ENCODE measurements around the gene SMPD3.

Gene SMPD3

GRCh38 chr16:68403177-68403576 is 45.1 kb downstream of the SMPD3 start:
- DNase-seq (ENCODE audit: low spot score), result no peak

GRCh38 chr16:68402748-68403040 is 45.6 kb downstream of the SMPD3 start:
- no peak for DNase-seq (ENCODE audit: low spot score)

- DNase-seq (ENCODE audit: low spot score), result peak; percentile 73
These were observed 46.2 kb downstream of the SMPD3 start for GRCh38 chr16:68401871-68402747.

GRCh38 chr16:68400924-68401460 is 47.3 kb downstream of the SMPD3 start:
- no peak for DNase-seq (ENCODE audit: low spot score)

GRCh38 chr16:68400083-68400923 is 48.0 kb downstream of the SMPD3 start:
- no peak for DNase-seq (ENCODE audit: low spot score)

- no peak for DNase-seq (ENCODE audit: low spot score)
These were observed 48.9 kb downstream of the SMPD3 start for GRCh38 chr16:68399456-68399855.

- DNase-seq (ENCODE audit: low spot score), result no peak
These were observed 50.6 kb downstream of the SMPD3 start for GRCh38 chr16:68397710-68398201.

- DNase-seq (ENCODE audit: low spot score), result peak; percentile 81
These were observed 51.8 kb downstream of the SMPD3 start for GRCh38 chr16:68396481-68396880.

- DNase-seq (ENCODE audit: low spot score), result no peak
These were observed 52.5 kb downstream of the SMPD3 start for GRCh38 chr16:68395815-68396214.

- DNase-seq (ENCODE audit: low spot score), result no peak
These were observed 53.0 kb downstream of the SMPD3 start for GRCh38 chr16:68395167-68395786.

- no peak for DNase-seq (ENCODE audit: low spot score)
These were observed 55.0 kb downstream of the SMPD3 start for GRCh38 chr16:68393333-68393732.

- DNase-seq (ENCODE audit: low spot score), result no peak
These were observed 58.4 kb downstream of the SMPD3 start for GRCh38 chr16:68389750-68390371.

- no peak for DNase-seq (ENCODE audit: low spot score)
These were observed 59.3 kb downstream of the SMPD3 start for GRCh38 chr16:68389006-68389405.

GRCh38 chr16:68388124-68388523 is 60.2 kb downstream of the SMPD3 start:
- DNase-seq (ENCODE audit: low spot score), result no peak

GRCh38 chr16:68387301-68387700 is 61.0 kb downstream of the SMPD3 start:
- no peak for DNase-seq (ENCODE audit: low spot score)

- DNase-seq (ENCODE audit: low spot score), result no peak
These were observed 61.7 kb downstream of the SMPD3 start for GRCh38 chr16:68386628-68387027.

- DNase-seq (ENCODE audit: low spot score), result no peak
These were observed 62.9 kb downstream of the SMPD3 start for GRCh38 chr16:68385371-68385770.

GRCh38 chr16:68384288-68385161 is 63.8 kb downstream of the SMPD3 start:
- no peak for DNase-seq (ENCODE audit: low spot score)

- DNase-seq (ENCODE audit: low spot score), result no peak
These were observed 64.5 kb downstream of the SMPD3 start for GRCh38 chr16:68383858-68384257.

GRCh38 chr16:68382296-68382718 is 66.0 kb downstream of the SMPD3 start:
- no peak for DNase-seq (ENCODE audit: low spot score)

- no peak for DNase-seq (ENCODE audit: low spot score)
These were observed 67.0 kb downstream of the SMPD3 start for GRCh38 chr16:68381363-68381724.

Data from GM03348 (cell line).